GM12864 (cell line): ENCODE measurements around the gene FLRT3.

Experiments used
- DNase-seq: peaks from one replicate; pipeline ENCODE4 v3.0.0-alpha.2; 2011; ENCODE audit warnings: low read depth
- H3K4me3 ChIP-seq: 2 replicates; pipeline ENCODE4 v1.5.1; 2011; ENCODE audit warnings: mild to moderate bottlenecking, low read depth, low read length, control low read depth
- CTCF ChIP-seq: IDR thresholded peaks from 2 replicates; pipeline ENCODE4 v1.5.1; 2011; ENCODE audit warnings: low read depth, mild to moderate bottlenecking, moderate library complexity, low read length, control low read depth, inconsistent platforms; ENCODE audit errors: missing control alignments

Gene FLRT3

GRCh38 chr20:14304472-14304871 is 32.9 kb downstream of the FLRT3 start:
- TF ChIP-seq CTCF: no peak
- no peak for DNase-seq
- H3K4me3 ChIP-seq: no peak overlapping the region

DNA sequence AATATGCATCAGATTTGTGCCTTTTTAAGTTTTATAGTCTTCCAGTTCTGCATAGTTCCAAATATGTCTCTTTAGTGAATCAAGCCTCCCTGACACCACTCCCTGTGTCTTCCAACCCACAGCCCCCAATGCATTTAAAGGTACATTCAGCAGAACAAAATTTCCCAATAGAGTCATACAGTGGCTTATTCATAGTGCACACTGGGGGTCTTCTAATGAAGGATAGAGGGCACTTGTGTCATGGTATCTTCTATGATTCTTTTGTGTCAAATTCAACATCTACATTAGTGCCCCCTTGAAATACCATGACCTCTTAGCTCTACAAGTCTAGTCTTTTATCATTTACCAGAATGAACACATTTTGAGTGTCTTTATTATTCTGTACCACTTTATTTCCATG is 33.8 kb downstream of the FLRT3 start:
- DNase-seq: no peak
- H3K4me3 ChIP-seq: no peak overlapping the region
- TF ChIP-seq CTCF: no peak

- H3K4me3 ChIP-seq: no peak overlapping the region
- DNase-seq: no peak
- no peak for TF ChIP-seq CTCF
Measured at GRCh38 chr20:14303106-14303505, 34.3 kb downstream of the FLRT3 start.

DNA sequence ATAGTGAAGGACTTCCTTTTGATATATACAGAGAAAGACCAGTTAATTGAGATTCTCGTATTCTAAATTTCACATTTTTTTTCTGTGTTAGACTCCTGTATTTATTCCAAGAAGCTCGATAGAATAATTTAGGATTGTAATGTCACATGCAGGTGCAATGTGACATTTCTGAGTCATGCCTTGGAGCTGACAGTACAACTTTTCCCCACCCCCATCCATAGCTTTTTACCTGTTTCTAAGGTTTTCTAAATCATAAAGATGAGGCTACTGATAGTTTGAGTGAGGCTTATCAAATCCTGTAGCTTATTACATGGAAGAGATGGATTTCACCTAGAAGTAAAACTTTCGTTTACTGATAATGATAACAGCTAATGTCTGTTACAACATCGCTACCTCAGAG is 37.6 kb downstream of the FLRT3 start:
- no peak for TF ChIP-seq CTCF
- DNase-seq: no peak
- H3K4me3 ChIP-seq: no peak overlapping the region

- no peak for DNase-seq
- TF ChIP-seq CTCF: no peak
- no peak overlapping the region for H3K4me3 ChIP-seq
Measured at GRCh38 chr20:14295770-14296309, 41.6 kb downstream of the FLRT3 start.

DNA sequence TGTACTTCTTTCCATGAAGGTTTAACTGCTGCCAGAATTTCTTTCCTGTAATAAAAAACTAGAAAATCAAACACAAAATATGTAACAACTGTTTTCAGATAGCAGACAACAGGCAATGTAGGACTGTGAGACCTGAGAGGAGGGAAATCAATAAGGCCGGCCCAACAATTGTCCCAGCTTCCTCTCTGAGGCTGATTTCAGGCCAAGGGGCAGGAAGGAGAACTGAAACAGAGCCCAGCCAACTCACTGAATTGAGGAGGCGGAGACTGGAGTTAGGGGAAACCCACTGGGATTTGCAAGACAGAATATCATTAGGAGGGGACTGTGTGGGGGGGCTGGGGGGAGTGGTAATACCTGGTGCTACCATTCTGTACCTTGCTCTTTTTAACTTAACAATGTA is 42.2 kb downstream of the FLRT3 start:
- no peak overlapping the region for H3K4me3 ChIP-seq
- DNase-seq: no peak
- no peak for TF ChIP-seq CTCF

DNA sequence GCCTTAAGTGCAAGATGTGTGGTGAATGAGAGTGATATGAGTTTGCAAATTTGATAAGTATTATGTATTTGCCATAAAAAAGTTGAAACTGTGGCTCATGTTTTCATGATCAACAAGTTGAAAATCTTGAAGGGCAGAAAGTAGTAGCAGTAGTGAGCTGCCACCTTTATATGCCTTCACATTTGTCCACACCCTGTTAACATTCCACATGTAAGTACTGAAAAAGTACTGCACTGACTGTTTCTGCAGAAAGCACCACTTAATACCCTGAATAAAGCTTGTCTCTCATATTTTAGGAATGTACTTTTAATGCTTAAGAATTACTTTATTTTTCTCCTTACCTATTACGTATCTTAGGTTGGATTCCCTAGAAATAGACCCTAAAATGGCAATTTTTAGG is 45.9 kb downstream of the FLRT3 start:
- TF ChIP-seq CTCF: no peak
- DNase-seq: no peak
- H3K4me3 ChIP-seq: no peak overlapping the region
